Loucy (cell line): ENCODE results near the gene GARIN3.

Source experiments
- H2AFZ ChIP-seq: fragments of 200-600 bp; sonication (generic); 2 replicates; pipeline ENCODE4 v1.6.0; 2016; ENCODE audit warnings: antibody characterized with exemption, mild to moderate bottlenecking, low read length, moderate library complexity
- H3F3A ChIP-seq: fragments of 200-600 bp; 2 replicates; pipeline ENCODE4 v1.6.0; 2016; ENCODE audit warnings: antibody characterized with exemption, low read depth, mild to moderate bottlenecking
- H3K27me3 ChIP-seq: fragments of 200-600 bp; sonication (generic); 2 replicates; pipeline ENCODE4 v1.6.1; 2014; ENCODE audit warnings: low read length, mild to moderate bottlenecking; ENCODE audit not compliant: insufficient read depth, poor library complexity, severe bottlenecking
- H3K36me3 ChIP-seq: fragments of 200-600 bp; sonication (generic); 2 replicates; pipeline ENCODE4 v1.6.1; 2016; ENCODE audit warnings: low read length; ENCODE audit not compliant: insufficient read depth
- H3K4me1 ChIP-seq: fragments of 200-600 bp; sonication (generic); 2 replicates; pipeline ENCODE4 v1.5.1; 2014; ENCODE audit warnings: low read length, mild to moderate bottlenecking; ENCODE audit not compliant: insufficient read depth, poor library complexity, severe bottlenecking
- H3K4me2 ChIP-seq: fragments of 200-600 bp; sonication (generic); 2 replicates; pipeline ENCODE4 v1.6.0; 2014; ENCODE audit warnings: antibody characterized with exemption, low read length, low read depth, mild to moderate bottlenecking; ENCODE audit not compliant: poor library complexity, severe bottlenecking
- H3K4me3 ChIP-seq: fragments of 200-600 bp; sonication (generic); 2 replicates; pipeline ENCODE4 v1.5.1; 2014; ENCODE audit warnings: low read length, mild to moderate bottlenecking, mixed read lengths; ENCODE audit not compliant: poor library complexity, severe bottlenecking
- H3K79me2 ChIP-seq: fragments of 200-600 bp; sonication (generic); 2 replicates; pipeline ENCODE4 v1.6.1; 2014; ENCODE audit warnings: low read length; ENCODE audit not compliant: insufficient read depth
- H3K9ac ChIP-seq: fragments of 200-600 bp; sonication (generic); 2 replicates; pipeline ENCODE4 v1.6.0; 2014; ENCODE audit warnings: mild to moderate bottlenecking, low read depth, low read length, moderate library complexity; ENCODE audit not compliant: poor library complexity, severe bottlenecking
- H3K9me2 ChIP-seq: fragments of 200-600 bp; sonication (generic); replicated peaks from 2 replicates; pipeline ENCODE4 v1.6.1; 2016; ENCODE audit warnings: low read depth, low read length, mixed read lengths
- H3K9me3 ChIP-seq: fragments of 200-600 bp; sonication (generic); 2 replicates; pipeline ENCODE4 v1.6.1; 2014; ENCODE audit warnings: mild to moderate bottlenecking, antibody characterized with exemption, low read length, low read depth; ENCODE audit not compliant: insufficient read depth
- H4K20me1 ChIP-seq: fragments of 200-600 bp; sonication (generic); 2 replicates; pipeline ENCODE4 v1.6.0; 2014; ENCODE audit warnings: antibody characterized with exemption, low read length, mild to moderate bottlenecking; ENCODE audit not compliant: insufficient read depth, poor library complexity, severe bottlenecking
- EZH2phosphoT487 ChIP-seq: fragments of 200-600 bp; IDR thresholded peaks from 2 replicates; pipeline ENCODE4 v1.6.1; 2018; ENCODE audit warnings: antibody characterized with exemption, mild to moderate bottlenecking, moderate library complexity, borderline replicate concordance
- TF ChIP-seq, protein P1 (sequence below): fragments of 200-600 bp; sonication (generic); conservative IDR thresholded peaks from 2 replicates; pipeline ENCODE4 v1.5.1; 2014; ENCODE audit warnings: mild to moderate bottlenecking, antibody characterized with exemption, low read length

The GARIN3 gene

DNA sequence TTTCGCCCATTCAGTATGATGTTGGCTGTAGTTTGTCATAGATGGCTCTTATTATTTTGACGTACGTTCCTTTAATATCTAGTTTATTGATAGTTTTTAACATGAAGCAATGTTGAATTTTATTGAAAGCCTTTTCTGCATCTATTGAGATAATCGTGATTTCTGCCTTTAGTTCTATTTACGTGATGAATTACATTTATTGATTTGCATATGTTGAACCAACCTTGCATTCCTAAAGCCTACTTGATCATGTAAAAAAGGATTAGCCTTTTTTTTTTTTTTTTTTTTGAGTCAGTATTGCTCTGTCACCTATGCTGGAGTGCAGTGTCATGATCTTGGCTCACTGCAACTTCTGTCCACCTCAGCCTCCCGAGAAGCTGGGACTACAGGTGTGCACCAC lies 39.6 kb upstream of the GARIN3 start:
- Histone ChIP-seq H3K4me3 (no peak overlapping the region), H3K4me1 (no peaks in the 10 kb centered on the region), H3K4me2 (no peak overlapping the region), H4K20me1 (peaks cover 18% of the 10 kb centered on the region), H3K27me3 (no peaks in the 10 kb centered on the region), H3K79me2 (peaks cover 65% of the 10 kb centered on the region), H3F3A (no peaks in the 10 kb centered on the region), H2AFZ (no peak overlapping the region), H3K9me2 (no peaks in the 10 kb centered on the region), H3K9me3 (no peaks in the 10 kb centered on the region), H3K36me3 (peaks cover 24% of the 10 kb centered on the region; the same call in 1 of the 2 replicates), H3K9ac (no peak overlapping the region)
- TF ChIP-seq EZH2phosphoT487: no peak
- TF ChIP-seq, protein P1, sequence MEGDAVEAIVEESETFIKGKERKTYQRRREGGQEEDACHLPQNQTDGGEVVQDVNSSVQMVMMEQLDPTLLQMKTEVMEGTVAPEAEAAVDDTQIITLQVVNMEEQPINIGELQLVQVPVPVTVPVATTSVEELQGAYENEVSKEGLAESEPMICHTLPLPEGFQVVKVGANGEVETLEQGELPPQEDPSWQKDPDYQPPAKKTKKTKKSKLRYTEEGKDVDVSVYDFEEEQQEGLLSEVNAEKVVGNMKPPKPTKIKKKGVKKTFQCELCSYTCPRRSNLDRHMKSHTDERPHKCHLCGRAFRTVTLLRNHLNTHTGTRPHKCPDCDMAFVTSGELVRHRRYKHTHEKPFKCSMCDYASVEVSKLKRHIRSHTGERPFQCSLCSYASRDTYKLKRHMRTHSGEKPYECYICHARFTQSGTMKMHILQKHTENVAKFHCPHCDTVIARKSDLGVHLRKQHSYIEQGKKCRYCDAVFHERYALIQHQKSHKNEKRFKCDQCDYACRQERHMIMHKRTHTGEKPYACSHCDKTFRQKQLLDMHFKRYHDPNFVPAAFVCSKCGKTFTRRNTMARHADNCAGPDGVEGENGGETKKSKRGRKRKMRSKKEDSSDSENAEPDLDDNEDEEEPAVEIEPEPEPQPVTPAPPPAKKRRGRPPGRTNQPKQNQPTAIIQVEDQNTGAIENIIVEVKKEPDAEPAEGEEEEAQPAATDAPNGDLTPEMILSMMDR: no peak

DNA sequence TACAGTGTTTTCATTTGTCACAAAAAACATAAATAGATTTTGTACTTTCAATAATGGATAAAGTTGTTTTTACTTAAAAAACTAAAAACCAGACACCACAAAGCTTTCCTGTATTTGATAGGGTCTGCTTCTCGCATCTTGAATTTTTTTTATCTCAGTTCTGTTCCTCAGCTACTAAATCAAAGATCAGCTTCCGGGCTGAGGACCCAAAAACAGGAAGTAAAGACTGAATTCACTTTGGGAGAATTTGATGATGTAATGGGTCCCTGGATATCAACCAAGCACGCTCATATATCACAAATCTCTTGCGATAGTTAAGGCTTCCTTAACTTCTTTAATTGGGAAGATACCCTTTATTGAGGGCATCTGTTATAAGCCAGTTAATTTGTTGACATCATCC lies 38.7 kb upstream of the GARIN3 start:
- Histone ChIP-seq H3K9me3 (no peaks in the 10 kb centered on the region), H4K20me1 (peaks cover 18% of the 10 kb centered on the region), H3K79me2 (peaks cover 75% of the 10 kb centered on the region), H3K9me2 (no peaks in the 10 kb centered on the region), H3K4me3 (no peak overlapping the region), H3F3A (no peaks in the 10 kb centered on the region), H3K9ac (no peak overlapping the region), H3K36me3 (peaks cover 24% of the 10 kb centered on the region; the same call in 1 of the 2 replicates), H2AFZ (no peak overlapping the region), H3K27me3 (no peaks in the 10 kb centered on the region), H3K4me2 (no peak overlapping the region), H3K4me1 (no peaks in the 10 kb centered on the region)
- TF ChIP-seq, protein P1: no peak
- no peak for TF ChIP-seq EZH2phosphoT487

DNA sequence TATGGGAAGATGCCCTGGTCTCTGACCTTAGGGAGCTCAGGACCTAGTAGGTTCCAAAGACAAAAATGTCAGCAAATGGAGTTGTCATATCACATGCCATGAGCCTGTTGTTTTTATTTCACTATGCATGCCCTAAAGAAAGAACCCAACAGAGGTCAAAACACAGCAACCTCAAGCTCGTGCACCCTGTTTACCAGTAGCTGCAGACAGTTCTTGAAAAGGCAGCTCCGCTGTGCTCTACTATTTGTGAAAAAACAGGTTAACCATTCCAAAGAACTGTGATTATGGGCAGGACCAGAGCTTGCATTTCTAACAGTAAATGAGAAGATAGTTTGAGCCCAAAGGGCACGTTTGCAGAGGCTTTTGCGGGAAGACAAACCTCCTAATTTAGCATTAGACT lies 37.4 kb upstream of the GARIN3 start:
- TF ChIP-seq, protein P1: no peak
- no peak for TF ChIP-seq EZH2phosphoT487
- peak overlapping the region; percentile 13 for H3K4me2 ChIP-seq
- H3K9me2 ChIP-seq: no peaks in the 10 kb centered on the region
- no peak overlapping the region for H3K9ac ChIP-seq
- H3F3A ChIP-seq: no peaks in the 10 kb centered on the region
- no peak overlapping the region for H3K4me3 ChIP-seq
- H3K4me1 ChIP-seq: peaks cover under 1% of the 10 kb centered on the region
- H3K9me3 ChIP-seq: no peaks in the 10 kb centered on the region
- H3K36me3 ChIP-seq: peaks cover 15% of the 10 kb centered on the region; the same call in 1 of the 2 replicates
- H2AFZ ChIP-seq: no peak overlapping the region
- H3K27me3 ChIP-seq: no peaks in the 10 kb centered on the region
- peaks cover 86% of the 10 kb centered on the region for H3K79me2 ChIP-seq
- peaks cover 24% of the 10 kb centered on the region for H4K20me1 ChIP-seq
